PC-3 (cell line): ENCODE data around the gene FOXD1. TPM values are rescaled to one million over a fixed set of nuclear protein-coding genes. Genes with fewer than 3 reads are reported as not detected.

Source experiments
- ATAC-seq: fragments of 200-7000 bp; cut with Tn5 transposase; 2 replicates; pipeline ENCODE4 v1.9.1; 2020; ENCODE audit warnings: mild to moderate bottlenecking, moderate library complexity
- BruUV-seq: library from RNA; stranded (reverse); fragments of 400-500 nt; replicated peaks from 2 replicates; lab custom pipeline; 2021; lab: Mats Ljungman, UMichigan
- CTCF ChIA-PET: fragments of 300-600 bp; sonication (Branson Sonifier 250); formaldehyde crosslinking; loops from one replicate; lab custom pipeline; 2022; ENCODE audit warnings: antibody characterized with exemption; lab: Charles Lee
- POLR2A ChIA-PET: fragments of 300-600 bp; sonication (Branson Sonifier 250); formaldehyde crosslinking; loops from one replicate; lab custom pipeline; 2022; ENCODE audit warnings: antibody characterized with exemption; ENCODE audit not compliant: unreplicated experiment; lab: Charles Lee
- DNase-seq: peaks from one replicate; pipeline ENCODE4 v3.0.0-alpha.2; 2015
- H2AFZ ChIP-seq: fragments of 300-600 bp; sonication (generic); 2 replicates; pipeline ENCODE4 v1.6.0; 2016; ENCODE audit warnings: antibody characterized with exemption, low read length
- H3F3A ChIP-seq: fragments of 300-600 bp; sonication (generic); one replicate; pipeline ENCODE4 v1.6.0; 2017; ENCODE audit warnings: antibody characterized with exemption, low read length, control low read depth, mild to moderate bottlenecking; ENCODE audit not compliant: unreplicated experiment
- H3K27ac ChIP-seq: fragments of 300-600 bp; sonication (generic); 2 replicates; pipeline ENCODE4 v1.5.1; 2016; ENCODE audit warnings: mild to moderate bottlenecking, low read length
- H3K27me3 ChIP-seq: fragments of 300-600 bp; sonication (generic); 2 replicates; pipeline ENCODE4 v1.6.1; 2016; ENCODE audit warnings: low read length, mixed read lengths
- H3K36me3 ChIP-seq: fragments of 300-600 bp; sonication (generic); 2 replicates; pipeline ENCODE4 v1.6.1; 2016; ENCODE audit warnings: low read depth, mixed run types, low read length, mixed read lengths
- H3K4me1 ChIP-seq: fragments of 300-600 bp; sonication (generic); 2 replicates; pipeline ENCODE4 v1.5.1; 2016; ENCODE audit warnings: low read length; ENCODE audit not compliant: insufficient read depth
- H3K4me2 ChIP-seq: fragments of 300-600 bp; sonication (generic); 2 replicates; pipeline ENCODE4 v1.6.0; 2016; ENCODE audit warnings: low read length
- H3K4me3 ChIP-seq: fragments of 300-600 bp; sonication (generic); 2 replicates; pipeline ENCODE4 v1.5.1; 2016; ENCODE audit warnings: mild to moderate bottlenecking, low read length, mixed read lengths
- H3K79me2 ChIP-seq: fragments of 300-600 bp; sonication (generic); 2 replicates; pipeline ENCODE4 v1.6.1; 2017; ENCODE audit warnings: low read length, mixed read lengths
- H3K9ac ChIP-seq: fragments of 300-600 bp; sonication (generic); 2 replicates; pipeline ENCODE4 v1.6.0; 2016; ENCODE audit warnings: mild to moderate bottlenecking, low read length
- H3K9me2 ChIP-seq: fragments of 300-600 bp; sonication (generic); replicated peaks from 2 replicates; pipeline ENCODE4 v1.6.1; 2016; ENCODE audit warnings: mixed run types, low read length, mixed read lengths
- H3K9me3 ChIP-seq: fragments of 300-600 bp; sonication (generic); 2 replicates; pipeline ENCODE4 v1.6.1; 2016; ENCODE audit warnings: low read length, mixed read lengths
- H4K20me1 ChIP-seq: fragments of 300-600 bp; sonication (generic); 2 replicates; pipeline ENCODE4 v1.6.1; 2016; ENCODE audit warnings: low read length, mixed read lengths
- CTCF ChIP-seq: fragments of 300-600 bp; sonication (generic); conservative IDR thresholded peaks from 2 replicates; pipeline ENCODE4 v1.5.1; 2017; ENCODE audit warnings: antibody characterized with exemption, low read depth, mild to moderate bottlenecking, low read length
- EZH2 ChIP-seq: fragments of 300-600 bp; sonication (generic); IDR thresholded peaks from one replicate; pipeline ENCODE4 v1.6.1; 2017; ENCODE audit warnings: antibody characterized with exemption, mild to moderate bottlenecking, low read length; ENCODE audit not compliant: unreplicated experiment
- EZH2phosphoT487 ChIP-seq: fragments of 300-600 bp; sonication (generic); IDR thresholded peaks from 2 replicates; pipeline ENCODE4 v1.6.1; 2018; ENCODE audit warnings: mild to moderate bottlenecking, antibody characterized with exemption, low read length, borderline replicate concordance
- intact Hi-C: fragments of 100-400 bp; cut with micrococcal nuclease; formaldehyde crosslinking; loops from 2 replicates; pipeline ENCODE4 v1.9.0; 2023
- total RNA-seq: library from RNA; depleted of rRNA; stranded (reverse); fragments of >200 nt; gene quantifications from 2 replicates; pipeline ENCODE4 v1.2.3, GENCODE V29; 2014

Gene FOXD1
- total RNA-seq, 1 experiment from 2014 or later = 10.3 TPM

GRCh38 chr5:73483676-73484075, 35.1 kb upstream of the FOXD1 start:
- POLR2A ChIA-PET = no interaction called here
- Histone ChIP-seq H3K36me3 (no peaks in the 10 kb centered on the region), H3K9me3 (no peaks in the 10 kb centered on the region), H3K9me2 (no peaks in the 10 kb centered on the region), H3K4me3 (no peak overlapping the region), H3K4me2 (no peak overlapping the region), H3K79me2 (no peaks in the 10 kb centered on the region), H2AFZ (no peak overlapping the region), H3K27ac (no peak overlapping the region), H3K27me3 (no peaks in the 10 kb centered on the region), H3K4me1 (no peaks in the 10 kb centered on the region; the same call in 1 of the 2 replicates), H4K20me1 (no peaks in the 10 kb centered on the region), H3F3A (no peaks in the 10 kb centered on the region), H3K9ac (no peak overlapping the region)
- CTCF ChIA-PET = no interaction called here
- no peak for DNase-seq
- no peak for TF ChIP-seq CTCF
- TF ChIP-seq EZH2 = no peak
- no peak for TF ChIP-seq EZH2phosphoT487
- intact Hi-C loops = no loop called here
- no peak for ATAC-seq
- BruUV-seq = no TSS peak

GRCh38 chr5:73482383-73483136, 34.0 kb upstream of the FOXD1 start:
- no peaks in the 10 kb centered on the region for H3F3A ChIP-seq
- ChIA-PET CTCF (no interaction called here), POLR2A (interaction anchor here (0.5 kb wide), 1 partner anchor 17 kb away, joined by 5 read pairs; no protein-coding TSS in a partner anchor)
- no peaks in the 10 kb centered on the region for H3K27me3 ChIP-seq
- H3K9ac ChIP-seq = no peak overlapping the region
- DNase-seq (peak; percentile 48), ATAC-seq (peak; percentile 95)
- no peak overlapping the region for H2AFZ ChIP-seq
- BruUV-seq = no TSS peak
- no peak overlapping the region for H3K27ac ChIP-seq
- no peaks in the 10 kb centered on the region for H3K79me2 ChIP-seq
- no peaks in the 10 kb centered on the region; the same call in 1 of the 2 replicates for H3K4me1 ChIP-seq
- TF ChIP-seq CTCF (no peak), EZH2phosphoT487 (no peak)
- no peaks in the 10 kb centered on the region for H3K9me2 ChIP-seq
- intact Hi-C loops = no loop called here
- H4K20me1 ChIP-seq = no peaks in the 10 kb centered on the region
- no peaks in the 10 kb centered on the region for H3K36me3 ChIP-seq
- H3K4me3 ChIP-seq = no peak overlapping the region
- no peak overlapping the region for H3K4me2 ChIP-seq
- no peaks in the 10 kb centered on the region for H3K9me3 ChIP-seq

GRCh38 chr5:73480500-73480899, 31.9 kb upstream of the FOXD1 start:
- H3K9ac ChIP-seq = no peak overlapping the region
- ATAC-seq = no peak
- no peaks in the 10 kb centered on the region for H3K79me2 ChIP-seq
- BruUV-seq = no TSS peak
- H3K27me3 ChIP-seq = no peaks in the 10 kb centered on the region
- H3K9me3 ChIP-seq = no peaks in the 10 kb centered on the region
- no peak overlapping the region for H2AFZ ChIP-seq
- no peaks in the 10 kb centered on the region for H4K20me1 ChIP-seq
- CTCF ChIA-PET = no interaction called here
- TF ChIP-seq CTCF = no peak
- no peak for TF ChIP-seq EZH2
- TF ChIP-seq EZH2phosphoT487 = no peak
- no peak overlapping the region for H3K27ac ChIP-seq
- no peak overlapping the region for H3K4me3 ChIP-seq
- H3K9me2 ChIP-seq = no peaks in the 10 kb centered on the region
- H3K36me3 ChIP-seq = no peaks in the 10 kb centered on the region
- no peaks in the 10 kb centered on the region; the same call in 1 of the 2 replicates for H3K4me1 ChIP-seq
- DNase-seq = no peak
- H3K4me2 ChIP-seq = no peak overlapping the region
- no peaks in the 10 kb centered on the region for H3F3A ChIP-seq
- intact Hi-C loops = no loop called here
- POLR2A ChIA-PET = no interaction called here
